ENCODE results near the gene IP6K2.

Gene IP6K2

DNA sequence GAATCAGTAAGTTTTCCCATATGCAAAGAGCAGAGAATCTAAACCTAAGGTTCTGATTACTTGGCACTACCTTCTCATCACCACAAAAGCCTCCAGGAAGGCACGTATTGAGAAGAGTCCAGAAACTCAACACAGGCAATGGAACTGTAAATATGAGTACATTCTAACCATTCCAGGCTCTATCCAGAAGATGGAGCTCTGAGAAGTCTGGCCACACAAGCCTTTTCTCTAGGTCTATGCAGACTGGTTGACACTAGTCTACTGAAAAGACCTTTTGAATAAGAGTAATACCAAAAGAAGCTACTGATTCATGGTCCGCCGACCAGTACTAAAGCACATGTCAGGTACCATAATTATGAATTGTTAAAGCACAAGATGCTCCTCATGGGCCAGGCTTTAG, 19.1 kb downstream of the IP6K2 start:
- TF ChIP-seq, protein P1, sequence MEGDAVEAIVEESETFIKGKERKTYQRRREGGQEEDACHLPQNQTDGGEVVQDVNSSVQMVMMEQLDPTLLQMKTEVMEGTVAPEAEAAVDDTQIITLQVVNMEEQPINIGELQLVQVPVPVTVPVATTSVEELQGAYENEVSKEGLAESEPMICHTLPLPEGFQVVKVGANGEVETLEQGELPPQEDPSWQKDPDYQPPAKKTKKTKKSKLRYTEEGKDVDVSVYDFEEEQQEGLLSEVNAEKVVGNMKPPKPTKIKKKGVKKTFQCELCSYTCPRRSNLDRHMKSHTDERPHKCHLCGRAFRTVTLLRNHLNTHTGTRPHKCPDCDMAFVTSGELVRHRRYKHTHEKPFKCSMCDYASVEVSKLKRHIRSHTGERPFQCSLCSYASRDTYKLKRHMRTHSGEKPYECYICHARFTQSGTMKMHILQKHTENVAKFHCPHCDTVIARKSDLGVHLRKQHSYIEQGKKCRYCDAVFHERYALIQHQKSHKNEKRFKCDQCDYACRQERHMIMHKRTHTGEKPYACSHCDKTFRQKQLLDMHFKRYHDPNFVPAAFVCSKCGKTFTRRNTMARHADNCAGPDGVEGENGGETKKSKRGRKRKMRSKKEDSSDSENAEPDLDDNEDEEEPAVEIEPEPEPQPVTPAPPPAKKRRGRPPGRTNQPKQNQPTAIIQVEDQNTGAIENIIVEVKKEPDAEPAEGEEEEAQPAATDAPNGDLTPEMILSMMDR (IDR thresholded peaks at IDR 0.05; ENCODE audit: insufficient read depth, low read length, missing control alignments): no peak
- POLR2A ChIA-PET: interaction anchor here (1.2 kb wide), 1 partner anchor 10 kb away, joined by 3 read pairs; no protein-coding TSS in a partner anchor
- no peak overlapping the region for H3K4me3 ChIP-seq (ENCODE audit: low read depth, low read length)
- CTCF ChIA-PET: interaction anchor here (0.9 to 2.8 kb wide), 8 partner anchors 8 to 246 kb away, joined by 3 to 13 read pairs (median 4); partner anchors contain the start of genes IP6K2 and NCKIPSD
- DNase-seq (ENCODE audit: low read depth, low spot score): no peak

DNA sequence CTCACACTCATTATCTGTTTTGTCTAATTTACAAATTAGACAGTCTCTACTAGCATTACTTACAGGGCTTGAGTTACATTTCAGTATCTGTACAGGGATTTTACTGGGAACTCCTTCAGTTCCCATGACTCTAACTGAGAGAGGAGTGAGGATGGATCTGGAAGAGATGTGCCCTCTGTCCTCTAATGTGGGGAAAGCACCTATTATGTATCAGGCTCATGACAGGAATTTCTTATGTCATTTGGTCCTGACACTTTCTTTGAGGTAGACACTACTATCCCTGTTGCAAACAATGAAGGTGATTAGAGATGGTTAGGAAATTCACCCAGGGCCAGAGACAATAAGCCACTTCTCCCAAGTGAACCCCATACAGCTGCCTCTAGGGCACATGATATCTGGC, 20.4 kb downstream of the IP6K2 start:
- CTCF ChIA-PET: interaction anchor here (1.2 to 1.7 kb wide), 3 partner anchors 8 to 46 kb away, joined by 4 to 5 read pairs (median 4); partner anchors contain the start of gene NCKIPSD

DNA sequence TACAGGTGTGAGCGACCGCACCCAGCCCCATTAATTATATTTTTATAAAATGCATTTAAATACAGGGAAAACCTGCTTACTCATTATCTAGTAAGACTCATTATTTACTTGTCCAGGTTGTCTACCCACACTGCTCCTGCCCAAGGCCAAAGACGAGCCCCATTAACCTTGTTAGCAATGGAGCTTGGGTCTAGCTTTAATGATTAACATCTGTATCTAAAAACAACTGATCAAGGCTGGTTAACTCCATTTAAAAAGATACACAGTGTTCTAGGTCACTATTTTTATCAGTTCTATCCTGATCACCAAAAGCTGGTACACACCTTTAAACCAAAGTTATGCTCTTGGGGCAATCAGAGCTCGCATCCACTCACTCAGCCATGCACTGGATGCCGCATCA, 20.9 kb downstream of the IP6K2 start:
- DNase-seq (ENCODE audit: low read depth, low spot score): no peak
- TF ChIP-seq, protein P1 (IDR thresholded peaks at IDR 0.05; ENCODE audit: insufficient read depth, low read length, missing control alignments): no peak
- no peak overlapping the region for H3K4me3 ChIP-seq (ENCODE audit: low read depth, low read length)
- CTCF ChIA-PET: interaction anchor here (1.0 to 1.7 kb wide), 4 partner anchors 10 to 62 kb away, joined by 3 to 7 read pairs (median 4); partner anchors contain the start of gene NCKIPSD
- POLR2A ChIA-PET: no interaction called here

More for the DNA sequence above, 20.4 kb downstream of the IP6K2 start:
- POLR2A ChIA-PET: no interaction called here
- TF ChIP-seq, protein P1 (IDR thresholded peaks at IDR 0.05; ENCODE audit: insufficient read depth, low read length, missing control alignments): no peak
- no peak for DNase-seq (ENCODE audit: low read depth, low spot score)
- no peak overlapping the region for H3K4me3 ChIP-seq (ENCODE audit: low read depth, low read length)

DNA sequence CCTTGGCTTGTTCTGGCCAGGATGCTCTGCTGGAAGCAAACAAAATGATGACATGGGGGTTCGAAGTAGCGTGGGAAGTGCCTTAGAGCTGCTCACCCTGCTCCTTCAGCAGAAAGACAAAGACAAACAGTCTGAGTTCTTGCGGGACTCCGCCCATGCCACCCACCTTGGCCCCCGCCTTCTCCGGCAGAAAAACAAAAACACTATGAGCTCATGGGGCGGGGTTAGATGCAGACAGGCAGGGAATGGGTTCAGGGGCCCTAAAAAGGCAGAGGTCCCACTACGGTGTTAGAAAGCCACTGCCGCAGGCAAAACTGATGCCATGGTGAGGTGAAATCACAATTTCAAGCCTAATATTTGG, 21.6 kb downstream of the IP6K2 start:
- peak overlapping the region; percentile 26 for H3K4me3 ChIP-seq (ENCODE audit: low read depth, low read length)
- TF ChIP-seq, protein P1 (IDR thresholded peaks at IDR 0.05; ENCODE audit: insufficient read depth, low read length, missing control alignments): no peak
- ChIA-PET CTCF (interaction anchor here (0.7 to 1.7 kb wide), 6 partner anchors 9 to 86 kb away, joined by 3 to 7 read pairs (median 4); partner anchors contain the start of genes CELSR3, NCKIPSD and UQCRC1), POLR2A (interaction anchor here (0.6 kb wide), 2 partner anchors 9 to 28 kb away, joined by 3 read pairs; no protein-coding TSS in a partner anchor)
- DNase-seq (ENCODE audit: low read depth, low spot score): no peak

DNA sequence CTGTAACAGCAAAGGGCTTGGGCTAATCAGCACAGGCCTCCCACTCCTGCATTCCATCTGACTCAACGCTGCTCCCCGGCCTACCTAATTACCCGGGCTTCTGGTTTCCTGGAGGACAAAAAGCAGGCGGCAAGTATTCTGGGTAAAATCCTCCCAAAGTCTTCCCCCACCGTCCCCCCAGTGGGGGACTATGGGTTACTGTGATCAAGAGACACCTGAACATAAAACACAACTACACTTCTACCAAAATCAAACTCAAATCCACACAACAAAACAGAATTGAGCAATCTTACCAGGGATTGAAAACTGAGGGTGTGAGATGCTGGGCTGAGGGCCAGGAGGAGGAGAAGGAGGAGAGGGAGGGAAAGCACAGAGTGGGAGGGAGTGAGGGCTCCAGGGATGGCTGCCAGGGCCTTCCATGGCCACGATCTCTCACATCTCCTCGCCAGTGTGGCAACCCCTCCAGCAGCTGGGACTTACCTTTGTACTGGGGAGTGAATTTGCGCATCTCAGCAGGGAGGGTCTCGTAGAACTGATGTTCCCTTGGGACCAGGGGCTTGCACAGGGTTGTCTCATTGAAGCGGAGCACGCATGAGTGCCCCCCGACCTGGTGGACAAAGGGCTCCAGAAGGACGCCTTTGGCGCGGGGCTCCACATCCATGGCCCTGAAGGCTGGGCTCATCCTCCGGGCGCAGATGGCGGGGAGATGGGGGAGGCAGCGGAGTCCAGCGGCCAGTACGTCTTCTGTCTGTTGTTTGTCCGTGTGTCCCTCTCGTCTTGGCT, 22.2 kb downstream of the IP6K2 start:
- TF ChIP-seq, protein P1 (IDR thresholded peaks at IDR 0.05; ENCODE audit: insufficient read depth, low read length, missing control alignments): no peak
- ChIA-PET POLR2A (interaction anchor here (0.6 kb wide), 1 partner anchor 29 kb away, joined by 3 read pairs; no protein-coding TSS in a partner anchor), CTCF (interaction anchor here (0.7 to 1.7 kb wide), 6 partner anchors 8 to 259 kb away, joined by 3 to 7 read pairs (median 4); partner anchors contain the start of genes CELSR3, NCKIPSD and UQCRC1)
- DNase-seq (ENCODE audit: low read depth, low spot score): no peak
- peak overlapping the region; percentile 26 for H3K4me3 ChIP-seq (ENCODE audit: low read depth, low read length)

DNA sequence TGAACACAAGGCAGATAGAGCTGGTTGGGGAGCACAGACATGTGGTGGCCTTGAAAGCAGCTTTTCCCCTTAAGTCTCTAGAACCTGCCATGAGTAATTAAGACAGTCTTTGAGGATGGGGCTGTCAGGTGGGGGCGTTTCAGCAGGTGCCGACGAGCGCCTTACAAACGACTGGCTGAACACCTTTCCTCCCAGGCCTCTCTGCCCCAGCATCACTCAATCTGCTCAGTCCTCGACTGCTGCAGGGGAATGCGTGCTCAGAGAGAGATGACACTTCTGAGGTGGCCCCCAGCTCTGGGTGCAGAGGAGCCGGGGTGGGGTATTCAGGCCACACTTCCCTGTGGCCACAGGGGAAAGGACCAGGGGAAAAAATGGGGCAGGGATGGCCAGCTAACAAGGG, 23.2 kb downstream of the IP6K2 start:
- ChIA-PET CTCF (interaction anchor here (0.8 to 1.9 kb wide), 5 partner anchors 10 to 258 kb away, joined by 3 to 9 read pairs (median 3); partner anchors contain the start of genes CCDC51 and TMA7), POLR2A (no interaction called here)
- no peak overlapping the region for H3K4me3 ChIP-seq (ENCODE audit: low read depth, low read length)

More for the DNA sequence above, 23.2 kb downstream of the IP6K2 start:
- TF ChIP-seq, protein P1 (IDR thresholded peaks at IDR 0.05; ENCODE audit: insufficient read depth, low read length, missing control alignments): no peak
- DNase-seq (ENCODE audit: low read depth, low spot score): no peak

All from AG04449 (cell line).